Measurements from ENCODE around the gene FNDC3B. TPM values are rescaled to one million over a fixed set of nuclear protein-coding genes. Genes with fewer than 3 reads are reported as not detected.

FNDC3B gene
- total RNA-seq, 1 experiment from 2014 or later: 173 TPM

DNA sequence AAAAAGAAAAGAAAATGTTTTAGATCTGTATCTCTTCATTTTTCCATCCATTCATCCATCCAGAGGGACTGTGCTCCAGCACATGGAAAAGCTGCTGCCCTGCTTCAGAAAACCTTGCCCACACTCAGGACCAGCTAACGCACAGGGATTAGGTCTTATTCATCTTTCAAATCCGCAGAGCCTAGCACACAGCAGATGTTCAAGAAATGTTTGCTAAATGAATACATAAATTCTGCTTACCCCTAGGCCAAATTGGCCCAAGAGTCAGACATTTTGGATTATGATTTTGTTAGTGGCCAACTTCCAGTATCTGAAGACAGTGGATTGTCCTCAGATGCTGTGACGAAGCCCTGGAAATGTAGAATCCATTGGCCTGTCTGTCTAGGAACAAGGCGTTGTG is 337.5 kb downstream of the FNDC3B start:
- Histone ChIP-seq H3K36me3 (ENCODE audit: control insufficient read depth, insufficient read depth, low read length) (peaks cover 46% of the 10 kb centered on the region), H3K4me3 (ENCODE audit: low read depth in 2 of 2, low read length in 2 of 2) (no peak overlapping the region), H3K27ac (ENCODE audit: low read length) (no peak overlapping the region), H3K27me3 (ENCODE audit: control insufficient read depth, insufficient read depth, low read length) (no peaks in the 10 kb centered on the region), H3K4me1 (ENCODE audit: control insufficient read depth, insufficient read depth, low read length) (no peaks in the 10 kb centered on the region), H3K9me3 (ENCODE audit: control insufficient read depth, insufficient read depth, low read depth, low read length) (no peaks in the 10 kb centered on the region)
- in situ Hi-C loops (cut with HindIII; ENCODE audit: low pct_unique_long_range_greater_than_20kb, low sequenced_read_pairs) (no loop called here), intact Hi-C loops (cut with micrococcal nuclease; ENCODE audit: unreplicated experiment) (loop anchor here (10.0 kb wide), 1 partner anchor 288 kb away; no protein-coding TSS in a partner anchor)
- no TSS peak for BruUV-seq (replicated peaks)
- DNase-seq (ENCODE audit: low read depth, low spot score) (no peak), ATAC-seq (no peak)
- CTCF ChIA-PET: no interaction called here
- POLR2A ChIA-PET: no interaction called here
- no peak for TF ChIP-seq CTCF (IDR thresholded peaks at IDR 0.05)

- CTCF ChIA-PET: no interaction called here
- H3K36me3 ChIP-seq (ENCODE audit: control insufficient read depth, insufficient read depth, low read length): peaks cover 46% of the 10 kb centered on the region
- no peak overlapping the region for H3K27ac ChIP-seq (ENCODE audit: low read length)
- in situ Hi-C loops (cut with HindIII; ENCODE audit: low pct_unique_long_range_greater_than_20kb, low sequenced_read_pairs): no loop called here
- ATAC-seq (no peak), DNase-seq (ENCODE audit: low read depth, low spot score) (no peak)
- POLR2A ChIA-PET: no interaction called here
- intact Hi-C loops (cut with micrococcal nuclease; ENCODE audit: unreplicated experiment): loop anchor here (10.0 kb wide), 1 partner anchor 286 kb away; no protein-coding TSS in a partner anchor
- TF ChIP-seq CTCF (IDR thresholded peaks at IDR 0.05) (no peak), SIN3A (IDR thresholded peaks at IDR 0.05; ENCODE audit: borderline replicate concordance, insufficient read depth, low read depth, low read length) (no peak), TCF7L2 (IDR thresholded peaks at IDR 0.05; ENCODE audit: low read depth, low read length) (no peak), POLR2AphosphoS5 (IDR thresholded peaks at IDR 0.05; ENCODE audit: low read depth, low read length) (no peak)
- TF ChIP-seq, protein P1, sequence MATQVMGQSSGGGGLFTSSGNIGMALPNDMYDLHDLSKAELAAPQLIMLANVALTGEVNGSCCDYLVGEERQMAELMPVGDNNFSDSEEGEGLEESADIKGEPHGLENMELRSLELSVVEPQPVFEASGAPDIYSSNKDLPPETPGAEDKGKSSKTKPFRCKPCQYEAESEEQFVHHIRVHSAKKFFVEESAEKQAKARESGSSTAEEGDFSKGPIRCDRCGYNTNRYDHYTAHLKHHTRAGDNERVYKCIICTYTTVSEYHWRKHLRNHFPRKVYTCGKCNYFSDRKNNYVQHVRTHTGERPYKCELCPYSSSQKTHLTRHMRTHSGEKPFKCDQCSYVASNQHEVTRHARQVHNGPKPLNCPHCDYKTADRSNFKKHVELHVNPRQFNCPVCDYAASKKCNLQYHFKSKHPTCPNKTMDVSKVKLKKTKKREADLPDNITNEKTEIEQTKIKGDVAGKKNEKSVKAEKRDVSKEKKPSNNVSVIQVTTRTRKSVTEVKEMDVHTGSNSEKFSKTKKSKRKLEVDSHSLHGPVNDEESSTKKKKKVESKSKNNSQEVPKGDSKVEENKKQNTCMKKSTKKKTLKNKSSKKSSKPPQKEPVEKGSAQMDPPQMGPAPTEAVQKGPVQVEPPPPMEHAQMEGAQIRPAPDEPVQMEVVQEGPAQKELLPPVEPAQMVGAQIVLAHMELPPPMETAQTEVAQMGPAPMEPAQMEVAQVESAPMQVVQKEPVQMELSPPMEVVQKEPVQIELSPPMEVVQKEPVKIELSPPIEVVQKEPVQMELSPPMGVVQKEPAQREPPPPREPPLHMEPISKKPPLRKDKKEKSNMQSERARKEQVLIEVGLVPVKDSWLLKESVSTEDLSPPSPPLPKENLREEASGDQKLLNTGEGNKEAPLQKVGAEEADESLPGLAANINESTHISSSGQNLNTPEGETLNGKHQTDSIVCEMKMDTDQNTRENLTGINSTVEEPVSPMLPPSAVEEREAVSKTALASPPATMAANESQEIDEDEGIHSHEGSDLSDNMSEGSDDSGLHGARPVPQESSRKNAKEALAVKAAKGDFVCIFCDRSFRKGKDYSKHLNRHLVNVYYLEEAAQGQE (IDR thresholded peaks at IDR 0.05; ENCODE audit: insufficient read depth in 1 of 2, low read depth in 2 of 2, low read length in 1 of 2): no peak
- no peaks in the 10 kb centered on the region for H3K27me3 ChIP-seq (ENCODE audit: control insufficient read depth, insufficient read depth, low read length)
- BruUV-seq (replicated peaks): no TSS peak
- H3K4me1 ChIP-seq (ENCODE audit: control insufficient read depth, insufficient read depth, low read length): no peaks in the 10 kb centered on the region
- no peak overlapping the region for H3K4me3 ChIP-seq (ENCODE audit: low read depth in 2 of 2, low read length in 2 of 2)
- H3K9me3 ChIP-seq (ENCODE audit: control insufficient read depth, insufficient read depth, low read depth, low read length): no peaks in the 10 kb centered on the region
Observed at GRCh38 chr3:172378439-172378838, 339.1 kb downstream of the FNDC3B start.

DNA sequence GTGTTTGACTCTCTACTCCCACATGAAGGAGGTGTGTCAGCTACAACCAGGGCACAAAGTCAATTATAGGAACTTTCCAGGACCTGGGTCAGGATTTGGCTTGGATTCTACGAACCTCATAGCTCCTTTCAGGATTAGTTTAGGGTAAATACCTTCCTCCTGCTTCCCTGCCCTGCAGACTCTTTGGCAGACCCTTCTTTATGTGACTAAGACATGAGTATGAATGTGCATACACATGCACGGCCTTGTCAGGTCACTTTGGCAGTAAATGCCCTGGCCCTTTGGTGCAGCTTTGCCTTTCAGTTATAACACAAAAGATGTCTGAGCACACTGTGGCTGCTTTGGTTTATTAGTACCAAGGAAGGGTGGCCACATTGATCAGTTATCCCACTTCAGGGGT is 340.0 kb downstream of the FNDC3B start:
- H3K9me3 ChIP-seq (ENCODE audit: control insufficient read depth, insufficient read depth, low read depth, low read length): no peaks in the 10 kb centered on the region
- H3K27ac ChIP-seq (ENCODE audit: low read length): no peak overlapping the region
- DNase-seq (ENCODE audit: low read depth, low spot score): no peak
- intact Hi-C loops (cut with micrococcal nuclease; ENCODE audit: unreplicated experiment) (loop anchor here (10.0 kb wide), 1 partner anchor 285 kb away; no protein-coding TSS in a partner anchor), in situ Hi-C loops (cut with HindIII; ENCODE audit: low pct_unique_long_range_greater_than_20kb, low sequenced_read_pairs) (no loop called here)
- peaks cover 51% of the 10 kb centered on the region for H3K36me3 ChIP-seq (ENCODE audit: control insufficient read depth, insufficient read depth, low read length)
- no peak for ATAC-seq
- TF ChIP-seq, protein P1 (IDR thresholded peaks at IDR 0.05; ENCODE audit: insufficient read depth in 1 of 2, low read depth in 2 of 2, low read length in 1 of 2): no peak
- 0 out of 2 replicates have a peak, but pooled peaks have one; percentile 8 for TF ChIP-seq POLR2AphosphoS5 (IDR thresholded peaks at IDR 0.05; ENCODE audit: low read depth, low read length)
- CTCF ChIA-PET: no interaction called here
- POLR2A ChIA-PET: no interaction called here
- no peak overlapping the region for H3K4me3 ChIP-seq (ENCODE audit: low read depth in 2 of 2, low read length in 2 of 2)
- H3K4me1 ChIP-seq (ENCODE audit: control insufficient read depth, insufficient read depth, low read length): no peaks in the 10 kb centered on the region
- no peaks in the 10 kb centered on the region for H3K27me3 ChIP-seq (ENCODE audit: control insufficient read depth, insufficient read depth, low read length)
- no TSS peak for BruUV-seq (replicated peaks)
